K562 (cell line): Measurements from ENCODE around the gene TLR3. TPM values are rescaled to one million over a fixed set of nuclear protein-coding genes. Genes with fewer than 3 reads are reported as not detected.

Source experiments
- ELK3 ChIP-seq: fragments of 450-650 bp; formaldehyde crosslinking; IDR thresholded peaks from 2 replicates; pipeline ENCODE4 v1.4.0; 2020; ENCODE audit warnings: mild to moderate bottlenecking
- NCOA4 ChIP-seq: fragments of 450-650 bp; IDR thresholded peaks from 2 replicates; pipeline ENCODE4 v1.6.1; 2018; ENCODE audit warnings: mild to moderate bottlenecking; ENCODE audit not compliant: partially characterized antibody
- RAD21 ChIP-seq, 2 experiments: fragments of 250-450 bp in 1 of 2; fragments of 450-650 bp in 1 of 2; sonication (Bioruptor Pico) in 1 of 2; formaldehyde crosslinking in 1 of 2; IDR thresholded peaks in 1 of 2; conservative IDR thresholded peaks in 1 of 2; 2 replicates each; pipeline versions ENCODE4 v1.4.0 to v1.8.0; 2020 to 2022; ENCODE audit warnings: mild to moderate bottlenecking in 2 of 2, moderate library complexity in 1 of 2
- SNIP1 ChIP-seq: fragments of 450-650 bp; IDR thresholded peaks from 2 replicates; pipeline ENCODE4 v1.7.1; 2017; ENCODE audit warnings: low read depth, mild to moderate bottlenecking
- ZNF253 ChIP-seq: fragments of 250-450 bp; sonication (Bioruptor Pico); conservative IDR thresholded peaks from 2 replicates; pipeline ENCODE4 v1.6.1; 2021; ENCODE audit warnings: mild to moderate bottlenecking
- ZNF57 ChIP-seq: fragments of 450-650 bp; formaldehyde crosslinking; IDR thresholded peaks from 2 replicates; pipeline ENCODE4 v1.4.0; 2020; ENCODE audit warnings: mild to moderate bottlenecking, moderate library complexity
- polyA plus RNA-seq, 8 experiments: library from polyadenylated mRNA; depleted of rRNA in 4 of 8; stranded (reverse) in 5 of 8; unstranded in 3 of 8; fragments of >200 nt; fragmentation: Nextera tagmentation in 2 of 8; fragmentation: Illumina TruSeq in 1 of 8; extraction: Ambion mirVana in 2 of 8; extraction: Trizol in 1 of 8; gene quantifications; 2 replicates each; pipeline versions ENCODE4 v1.2.1 to v1.2.3, GENCODE V29; 2011 to 2014; ENCODE audit warnings: inconsistent platforms in 1 of 8, missing spikeins in 1 of 8
- total RNA-seq, 7 experiments: library from RNA; depleted of rRNA in 6 of 7; stranded (reverse); fragments of >200 nt in 6 of 7; fragmentation: Illumina TruSeq in 2 of 7; extraction: Trizol in 2 of 7; gene quantifications; 2 replicates each; pipeline versions ENCODE4 v1.2.1 to v1.2.3, GENCODE V29; 2011 to 2021; ENCODE audit warnings: low replicate concordance in 1 of 7
- TF ChIP-seq, protein P1 (sequence below): fragments of 250-450 bp; sonication (Bioruptor Pico); IDR thresholded peaks from 2 replicates; pipeline ENCODE4 v1.4.0; 2020; ENCODE audit warnings: mild to moderate bottlenecking, moderate library complexity

TLR3 gene
- total and polyA plus RNA-seq, 9 of the 15 experiments (the other 6 are each of a cell fraction or from before 2014, with no cell fraction given), result 0.01 TPM; not detected in 8

DNA sequence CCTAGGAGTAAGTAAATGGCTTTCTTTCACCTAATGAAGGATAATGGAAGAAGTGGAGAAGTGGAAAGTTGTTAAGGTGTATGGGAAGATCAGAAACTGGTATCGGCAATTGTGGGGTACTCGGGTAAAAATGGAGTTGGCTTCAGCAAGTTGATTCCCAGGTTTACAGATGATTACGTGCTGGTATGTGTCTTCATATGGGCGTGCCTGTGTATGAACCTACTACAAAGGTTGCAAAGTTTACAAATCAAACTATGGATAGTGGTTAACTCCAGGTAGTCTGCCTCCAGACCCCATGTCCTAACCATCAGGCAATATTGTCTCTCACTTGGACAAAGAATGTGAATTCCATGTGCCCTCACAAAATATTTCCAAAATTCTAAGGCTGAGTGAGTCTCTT is 773 bp downstream of the TLR3 start (continued):
- TF ChIP-seq, protein P1, sequence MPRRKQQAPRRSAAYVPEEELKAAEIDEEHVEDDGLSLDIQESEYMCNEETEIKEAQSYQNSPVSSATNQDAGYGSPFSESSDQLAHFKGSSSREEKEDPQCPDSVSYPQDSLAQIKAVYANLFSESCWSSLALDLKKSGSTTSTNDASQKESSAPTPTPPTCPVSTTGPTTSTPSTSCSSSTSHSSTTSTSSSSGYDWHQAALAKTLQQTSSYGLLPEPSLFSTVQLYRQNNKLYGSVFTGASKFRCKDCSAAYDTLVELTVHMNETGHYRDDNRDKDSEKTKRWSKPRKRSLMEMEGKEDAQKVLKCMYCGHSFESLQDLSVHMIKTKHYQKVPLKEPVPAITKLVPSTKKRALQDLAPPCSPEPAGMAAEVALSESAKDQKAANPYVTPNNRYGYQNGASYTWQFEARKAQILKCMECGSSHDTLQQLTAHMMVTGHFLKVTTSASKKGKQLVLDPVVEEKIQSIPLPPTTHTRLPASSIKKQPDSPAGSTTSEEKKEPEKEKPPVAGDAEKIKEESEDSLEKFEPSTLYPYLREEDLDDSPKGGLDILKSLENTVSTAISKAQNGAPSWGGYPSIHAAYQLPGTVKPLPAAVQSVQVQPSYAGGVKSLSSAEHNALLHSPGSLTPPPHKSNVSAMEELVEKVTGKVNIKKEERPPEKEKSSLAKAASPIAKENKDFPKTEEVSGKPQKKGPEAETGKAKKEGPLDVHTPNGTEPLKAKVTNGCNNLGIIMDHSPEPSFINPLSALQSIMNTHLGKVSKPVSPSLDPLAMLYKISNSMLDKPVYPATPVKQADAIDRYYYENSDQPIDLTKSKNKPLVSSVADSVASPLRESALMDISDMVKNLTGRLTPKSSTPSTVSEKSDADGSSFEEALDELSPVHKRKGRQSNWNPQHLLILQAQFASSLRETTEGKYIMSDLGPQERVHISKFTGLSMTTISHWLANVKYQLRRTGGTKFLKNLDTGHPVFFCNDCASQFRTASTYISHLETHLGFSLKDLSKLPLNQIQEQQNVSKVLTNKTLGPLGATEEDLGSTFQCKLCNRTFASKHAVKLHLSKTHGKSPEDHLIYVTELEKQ (CRISPR knock-in tag), result no peak
- no peak for TF ChIP-seq ELK3 (CRISPR knock-in tag)
- TF ChIP-seq ZNF253 (CRISPR knock-in tag), result no peak
- no peak for TF ChIP-seq NCOA4
- no peak for TF ChIP-seq ZNF57
- no peak for TF ChIP-seq SNIP1
- TF ChIP-seq RAD21 (CRISPR knock-in tag; conservative IDR thresholded peaks at IDR 0.05 in 1 of 2, IDR thresholded peaks at IDR 0.05 in 1 of 2), result no peak
